HG03025 (cell line): ENCODE measurements around the gene TRPM4.
"Not testable (repeated sequence)": the region's sequence is repeated elsewhere in the genome, so short reads cannot be mapped to it uniquely, and the experiment has no call there.

Source experiments
- ATAC-seq: cut with Tn5 transposase; IDR thresholded peaks from one replicate; pipeline ENCODE4 v1.9.1; 2021; ENCODE audit warnings: mild to moderate bottlenecking, moderate library complexity; ENCODE audit not compliant: unreplicated experiment, low FRiP score

Gene TRPM4

DNA sequence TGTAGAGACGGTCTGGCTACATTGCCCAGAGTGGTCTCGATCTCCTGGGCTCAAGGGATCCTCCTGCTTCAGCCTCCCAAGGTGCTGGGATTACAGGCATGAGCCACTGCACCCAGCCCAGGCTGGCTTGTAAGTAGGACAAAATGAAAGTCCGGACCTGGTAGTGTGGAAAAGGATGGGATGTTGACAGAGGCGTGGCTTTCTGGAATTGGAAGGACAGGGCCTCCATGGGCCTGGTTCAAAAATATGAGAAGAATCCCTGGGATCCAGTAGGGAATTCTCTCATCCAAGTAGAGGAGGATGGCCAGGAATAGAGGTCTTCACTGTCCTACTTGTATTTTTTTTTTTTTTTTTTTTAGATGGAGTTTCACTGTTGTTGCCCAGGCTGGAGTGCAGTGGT is 64.9 kb downstream of the TRPM4 start:
- no peak for ATAC-seq

DNA sequence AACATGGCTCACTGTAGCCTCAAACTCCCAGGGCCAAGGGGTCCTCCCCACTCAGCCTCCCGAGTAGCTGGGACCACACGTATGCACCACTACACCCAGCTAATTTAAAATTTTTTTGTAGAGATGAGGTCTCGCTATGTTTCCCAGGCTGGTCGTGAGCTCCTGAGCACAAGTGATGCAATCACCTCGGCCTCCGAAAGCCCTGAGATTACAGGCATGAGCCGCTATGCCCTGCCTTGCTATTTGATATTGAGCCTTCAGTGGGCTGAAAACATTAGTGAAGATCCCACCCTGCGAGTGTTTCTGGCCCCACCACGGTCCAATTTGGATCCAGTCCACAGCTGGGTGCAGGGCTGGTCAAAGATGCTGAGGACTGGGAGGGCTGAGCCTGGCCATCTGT is 65.9 kb downstream of the TRPM4 start:
- ATAC-seq, result no peak

DNA sequence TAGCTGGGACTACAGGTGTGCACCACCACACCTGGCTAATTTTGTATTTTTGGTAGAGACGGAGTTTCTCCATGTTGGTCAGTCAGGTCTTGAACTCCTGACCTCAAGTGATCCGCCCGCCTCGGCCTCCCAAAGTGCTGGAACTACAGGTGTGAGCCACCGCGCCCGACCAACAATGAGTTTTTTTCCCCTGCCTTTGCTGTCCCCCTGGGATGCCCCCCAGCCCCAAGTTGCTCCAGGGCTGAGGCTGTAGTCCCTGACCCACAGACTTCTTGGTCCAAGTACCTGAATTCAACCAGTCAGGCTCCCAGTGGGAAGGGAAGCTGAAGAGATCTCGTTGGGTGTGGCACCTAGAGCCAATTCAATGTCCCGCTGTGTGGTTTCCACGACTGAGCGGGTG is 66.8 kb downstream of the TRPM4 start:
- not testable (repeated sequence) for ATAC-seq

DNA sequence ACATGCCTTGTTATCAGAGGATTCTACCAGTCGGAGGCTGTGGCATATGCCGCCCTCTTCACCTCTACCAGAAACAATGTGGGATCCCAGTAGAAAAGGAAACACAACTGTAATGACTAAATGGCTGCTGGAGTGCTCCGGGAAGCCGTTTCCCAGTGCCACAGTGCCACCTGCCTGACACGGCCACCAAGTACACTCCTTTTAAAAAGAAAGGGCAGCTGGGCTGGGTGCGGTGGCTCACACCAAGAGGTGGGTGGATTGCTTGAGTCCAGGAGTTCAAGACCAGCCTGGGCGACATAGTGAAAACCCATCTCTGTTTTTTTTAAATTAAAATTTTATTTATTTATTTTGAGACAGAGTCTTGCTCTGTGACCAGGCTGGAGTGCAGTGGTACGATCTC is 67.3 kb downstream of the TRPM4 start:
- no peak for ATAC-seq

DNA sequence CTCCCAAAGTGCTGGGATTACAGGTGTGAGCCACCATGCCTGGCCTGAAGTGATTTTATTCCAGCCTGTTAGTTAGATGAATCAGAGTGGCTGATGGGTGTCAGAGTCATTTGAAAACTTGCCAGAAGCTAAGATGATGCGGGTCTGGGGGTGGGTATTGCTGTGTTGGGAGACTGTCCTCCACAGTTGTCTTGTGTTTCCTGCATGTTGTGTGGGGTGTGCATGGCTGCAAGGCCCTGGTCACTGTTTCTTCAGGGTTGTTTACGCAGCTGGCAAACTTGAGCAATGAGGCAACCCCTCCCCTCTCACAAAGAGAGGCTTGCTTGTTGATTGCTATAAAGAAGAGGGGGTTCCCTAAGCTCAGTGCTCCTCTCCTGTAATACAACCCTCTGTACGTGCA is 71.8 kb downstream of the TRPM4 start:
- ATAC-seq, result no peak

DNA sequence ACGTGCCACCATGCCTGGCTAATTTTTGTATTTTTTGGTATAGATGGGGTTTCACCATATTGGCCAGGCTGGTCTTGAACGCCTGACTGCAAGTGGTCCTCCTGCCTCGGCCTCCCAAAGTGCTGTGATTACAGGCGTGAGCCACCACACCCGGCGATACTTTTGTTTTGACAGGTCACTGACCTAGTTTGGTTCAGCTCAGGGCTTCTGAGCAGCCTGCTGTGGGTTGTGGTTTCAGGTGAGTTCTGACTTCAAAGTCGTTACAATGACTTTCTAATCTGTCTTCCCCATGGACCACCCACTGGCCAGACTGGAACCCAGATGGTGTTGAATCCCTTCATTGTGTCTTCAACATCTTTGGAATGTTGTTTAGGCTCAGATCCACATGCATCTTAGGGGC is 73.8 kb downstream of the TRPM4 start:
- ATAC-seq, result no peak

- ATAC-seq, result no peak
Measured at GRCh38 chr19:49231804-49232203, 74.2 kb downstream of the TRPM4 start.

DNA sequence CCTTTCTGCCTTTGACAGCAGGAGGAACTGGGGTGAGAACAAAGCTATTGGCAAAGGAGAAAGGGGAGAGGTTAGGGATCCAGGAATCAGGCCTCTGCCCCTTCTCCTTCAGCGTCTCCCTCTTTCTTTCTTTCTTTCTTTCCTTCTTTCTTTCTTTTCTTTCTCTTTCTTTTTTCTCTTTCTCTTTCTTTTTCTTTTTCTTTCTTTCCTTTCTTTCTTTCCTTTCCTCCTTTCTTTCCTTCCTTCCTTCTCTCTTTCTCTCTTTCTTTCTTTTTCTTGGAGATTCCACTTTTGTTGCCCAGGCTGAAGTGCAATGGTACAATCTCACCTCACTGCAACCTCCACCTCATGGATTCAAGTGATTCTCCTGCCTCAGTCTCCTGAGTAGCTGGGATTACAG is 75.6 kb downstream of the TRPM4 start:
- no peak for ATAC-seq

DNA sequence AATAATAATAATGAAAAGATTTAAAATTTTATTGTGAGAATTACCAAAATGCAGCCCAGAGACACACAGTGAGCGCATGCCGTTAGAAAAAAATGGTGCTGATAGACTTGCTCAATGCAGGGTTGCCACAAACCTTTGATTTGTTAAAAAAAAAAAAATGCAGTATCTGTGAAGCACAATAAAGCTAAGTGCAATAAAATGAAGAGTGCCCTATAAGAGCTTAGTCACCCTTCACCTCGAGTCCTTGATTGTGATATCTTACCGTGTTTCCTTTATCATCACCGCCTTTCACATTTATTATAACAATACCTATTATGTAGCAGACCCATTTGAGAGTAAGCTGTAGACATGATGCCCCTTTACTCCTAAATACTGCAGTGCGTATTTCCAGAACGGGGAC is 84.2 kb downstream of the TRPM4 start:
- no peak for ATAC-seq

DNA sequence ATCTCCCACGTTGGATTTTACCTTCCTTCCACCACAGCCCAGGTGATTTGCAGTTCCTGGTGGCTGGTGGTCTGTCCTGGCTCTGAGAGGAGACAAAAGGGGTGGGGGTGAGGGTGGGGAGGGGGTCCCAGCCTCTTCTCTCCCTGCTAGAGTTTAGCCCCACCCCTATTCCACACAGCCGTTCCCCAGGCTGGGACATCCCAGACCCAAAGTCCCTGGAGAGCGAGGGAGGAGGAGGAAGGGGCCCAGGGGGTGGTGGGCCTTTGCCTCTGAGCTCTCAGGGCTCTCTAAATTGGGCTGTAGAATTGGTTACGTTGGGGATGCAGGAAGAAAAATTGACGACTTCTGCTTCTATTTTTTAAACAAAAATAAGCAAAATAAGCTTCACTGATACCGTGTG is 85.5 kb downstream of the TRPM4 start:
- no peak for ATAC-seq

DNA sequence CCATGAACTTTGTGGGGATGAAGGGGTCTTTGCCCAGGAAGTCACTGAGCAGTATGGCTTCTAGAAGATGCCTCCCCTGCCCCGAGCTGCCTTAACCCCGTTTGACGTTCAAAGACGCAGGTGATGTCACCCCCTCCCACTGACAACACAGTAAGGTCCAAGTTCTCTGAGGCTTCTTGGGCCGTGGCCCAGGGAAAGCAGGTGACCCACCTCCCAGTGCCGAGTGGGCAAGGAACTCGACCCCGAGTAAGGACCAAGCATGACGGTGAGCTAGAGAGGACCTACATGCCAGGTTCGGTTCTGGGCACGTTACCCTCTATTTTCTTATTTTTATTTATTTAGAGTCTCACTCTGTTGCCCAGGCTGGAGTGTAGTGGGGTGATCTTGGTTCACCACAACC is 86.1 kb downstream of the TRPM4 start:
- no peak for ATAC-seq

GRCh38 chr19:49244256-49244655 is 86.7 kb downstream of the TRPM4 start:
- ATAC-seq, result no peak

DNA sequence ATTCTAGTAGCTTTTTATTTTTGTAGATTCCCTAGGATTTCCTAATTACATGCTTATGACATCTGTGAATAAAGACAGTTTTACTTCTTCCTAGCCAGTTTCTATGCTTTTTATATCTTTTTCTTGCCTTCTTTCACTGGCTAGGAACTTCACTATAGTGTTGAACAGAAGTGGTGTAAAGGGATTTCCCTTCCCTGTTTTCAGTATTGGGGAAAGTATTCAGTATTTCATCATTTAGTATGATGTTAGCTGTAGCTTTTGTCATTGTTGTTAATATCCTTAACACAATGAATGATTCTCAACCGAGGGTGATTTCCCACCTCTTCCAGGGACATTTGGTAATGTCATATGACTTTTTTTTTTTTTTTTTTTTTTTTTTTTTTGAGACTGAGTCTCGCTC is 90.1 kb downstream of the TRPM4 start:
- no peak for ATAC-seq

GRCh38 chr19:49249933-49250332 is 92.3 kb downstream of the TRPM4 start:
- no peak for ATAC-seq

- no peak for ATAC-seq
Measured at GRCh38 chr19:49255674-49256073, 98.1 kb downstream of the TRPM4 start.

GRCh38 chr19:49256691-49257090 is 99.1 kb downstream of the TRPM4 start:
- no peak for ATAC-seq
